Endothelial cell (in vitro differentiated cells): ENCODE data around the gene PODXL2. TPM values are rescaled to one million over a fixed set of nuclear protein-coding genes. Genes with fewer than 3 reads are reported as not detected.
A peak's percentile ranks its signal among the peaks of the same experiment; 100 is the strongest.

Experiments
- DNase-seq: peaks from one replicate; pipeline ENCODE4 v3.0.0; 2021; ENCODE audit warnings: low spot score
- H3K27ac Mint-ChIP-seq: one replicate; pipeline ENCODE4 v1.8.0; 2021; ENCODE audit warnings: mixed read lengths, inconsistent platforms; ENCODE audit not compliant: unreplicated experiment
- H3K27me3 Mint-ChIP-seq: one replicate; pipeline ENCODE4 v1.8.0; 2021; ENCODE audit warnings: mild to moderate bottlenecking, moderate library complexity, mixed read lengths, inconsistent platforms; ENCODE audit not compliant: unreplicated experiment
- H3K36me3 Mint-ChIP-seq: one replicate; pipeline ENCODE4 v1.8.0; 2021; ENCODE audit warnings: mild to moderate bottlenecking, low read depth, mixed read lengths, inconsistent platforms; ENCODE audit not compliant: unreplicated experiment
- H3K4me1 Mint-ChIP-seq: one replicate; pipeline ENCODE4 v1.8.0; 2021; ENCODE audit warnings: mild to moderate bottlenecking, mixed read lengths, inconsistent platforms; ENCODE audit not compliant: unreplicated experiment
- H3K4me3 Mint-ChIP-seq: one replicate; pipeline ENCODE4 v1.8.0; 2021; ENCODE audit warnings: mild to moderate bottlenecking, mixed read lengths, inconsistent platforms; ENCODE audit not compliant: unreplicated experiment
- H3K9me3 Mint-ChIP-seq: one replicate; pipeline ENCODE4 v1.8.0; 2021; ENCODE audit warnings: mixed read lengths, inconsistent platforms; ENCODE audit not compliant: unreplicated experiment
- total RNA-seq: library from RNA; stranded (reverse); fragmentation: NEBNext Ultra II Directional; extraction: Animal tissue kit (Norgen Biotek cat#: 25700); gene quantifications from one replicate; pipeline ENCODE4 v1.2.1, GENCODE V29; 2021; ENCODE audit not compliant: unreplicated experiment
- TF ChIP-seq, protein P1 (sequence below): fragments of 200-600 bp; sonication (generic); IDR thresholded peaks from one replicate; pipeline ENCODE4 v1.5.0; 2021; ENCODE audit warnings: antibody characterized with exemption; ENCODE audit not compliant: unreplicated experiment

PODXL2 gene
- total RNA-seq, 1 donor from 2014 or later: 16.4 TPM

DNA sequence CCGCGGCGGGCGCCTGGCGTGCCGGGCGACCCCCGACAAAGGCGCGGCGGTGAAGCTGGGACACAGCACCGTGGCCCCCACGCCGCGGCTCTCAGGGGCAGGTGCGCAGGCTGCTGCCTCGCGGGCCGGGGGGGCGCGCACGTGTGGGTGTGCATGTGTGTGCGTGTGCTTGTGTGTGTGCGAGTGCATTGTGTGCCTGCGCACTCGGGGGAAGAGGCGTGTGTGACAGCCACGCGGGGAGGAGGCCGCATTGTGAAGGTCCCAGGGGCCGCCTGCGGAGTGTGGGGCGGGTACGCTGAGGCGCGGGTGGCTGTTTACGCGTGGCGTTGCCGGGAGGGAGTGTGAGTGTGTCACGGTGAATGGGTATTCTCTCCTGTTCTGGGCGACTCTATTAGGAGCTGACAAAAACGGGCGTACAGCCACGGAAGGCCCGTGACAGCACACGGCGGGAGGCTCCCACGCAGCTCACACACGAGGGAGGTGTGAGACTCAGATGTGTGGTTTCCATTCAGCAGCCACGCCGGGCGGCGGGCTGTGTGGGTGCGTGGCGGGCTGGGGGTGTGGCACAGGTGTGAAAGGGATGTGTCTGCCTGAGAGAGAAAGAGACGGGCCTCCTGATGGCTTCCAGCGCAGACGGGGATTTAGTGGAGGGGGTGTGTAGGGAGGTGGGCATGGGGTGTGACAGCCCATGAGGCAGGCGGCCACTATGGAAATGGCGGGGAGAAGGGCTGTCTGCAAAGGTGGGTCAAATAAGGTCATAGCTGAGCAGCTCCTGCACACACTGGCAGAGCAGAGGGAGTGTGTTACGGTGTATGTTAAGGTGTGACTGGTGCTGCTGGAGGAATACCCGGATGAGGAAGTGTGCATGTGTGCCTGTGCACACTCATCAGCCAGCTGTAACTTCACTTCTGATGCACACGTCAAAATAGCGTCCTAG lies 750 bp downstream of the PODXL2 start:
- Mint-ChIP-seq H3K4me1 (peaks cover 15% of the 10 kb centered on the region), H3K4me3 (peak overlapping the region; percentile 85), H3K27me3 (peaks cover 17% of the 10 kb centered on the region), H3K27ac (no peak overlapping the region), H3K9me3 (no peaks in the 10 kb centered on the region), H3K36me3 (peaks cover 10% of the 10 kb centered on the region)
- DNase-seq: no peak
- TF ChIP-seq, protein P1, sequence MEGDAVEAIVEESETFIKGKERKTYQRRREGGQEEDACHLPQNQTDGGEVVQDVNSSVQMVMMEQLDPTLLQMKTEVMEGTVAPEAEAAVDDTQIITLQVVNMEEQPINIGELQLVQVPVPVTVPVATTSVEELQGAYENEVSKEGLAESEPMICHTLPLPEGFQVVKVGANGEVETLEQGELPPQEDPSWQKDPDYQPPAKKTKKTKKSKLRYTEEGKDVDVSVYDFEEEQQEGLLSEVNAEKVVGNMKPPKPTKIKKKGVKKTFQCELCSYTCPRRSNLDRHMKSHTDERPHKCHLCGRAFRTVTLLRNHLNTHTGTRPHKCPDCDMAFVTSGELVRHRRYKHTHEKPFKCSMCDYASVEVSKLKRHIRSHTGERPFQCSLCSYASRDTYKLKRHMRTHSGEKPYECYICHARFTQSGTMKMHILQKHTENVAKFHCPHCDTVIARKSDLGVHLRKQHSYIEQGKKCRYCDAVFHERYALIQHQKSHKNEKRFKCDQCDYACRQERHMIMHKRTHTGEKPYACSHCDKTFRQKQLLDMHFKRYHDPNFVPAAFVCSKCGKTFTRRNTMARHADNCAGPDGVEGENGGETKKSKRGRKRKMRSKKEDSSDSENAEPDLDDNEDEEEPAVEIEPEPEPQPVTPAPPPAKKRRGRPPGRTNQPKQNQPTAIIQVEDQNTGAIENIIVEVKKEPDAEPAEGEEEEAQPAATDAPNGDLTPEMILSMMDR: no peak

DNA sequence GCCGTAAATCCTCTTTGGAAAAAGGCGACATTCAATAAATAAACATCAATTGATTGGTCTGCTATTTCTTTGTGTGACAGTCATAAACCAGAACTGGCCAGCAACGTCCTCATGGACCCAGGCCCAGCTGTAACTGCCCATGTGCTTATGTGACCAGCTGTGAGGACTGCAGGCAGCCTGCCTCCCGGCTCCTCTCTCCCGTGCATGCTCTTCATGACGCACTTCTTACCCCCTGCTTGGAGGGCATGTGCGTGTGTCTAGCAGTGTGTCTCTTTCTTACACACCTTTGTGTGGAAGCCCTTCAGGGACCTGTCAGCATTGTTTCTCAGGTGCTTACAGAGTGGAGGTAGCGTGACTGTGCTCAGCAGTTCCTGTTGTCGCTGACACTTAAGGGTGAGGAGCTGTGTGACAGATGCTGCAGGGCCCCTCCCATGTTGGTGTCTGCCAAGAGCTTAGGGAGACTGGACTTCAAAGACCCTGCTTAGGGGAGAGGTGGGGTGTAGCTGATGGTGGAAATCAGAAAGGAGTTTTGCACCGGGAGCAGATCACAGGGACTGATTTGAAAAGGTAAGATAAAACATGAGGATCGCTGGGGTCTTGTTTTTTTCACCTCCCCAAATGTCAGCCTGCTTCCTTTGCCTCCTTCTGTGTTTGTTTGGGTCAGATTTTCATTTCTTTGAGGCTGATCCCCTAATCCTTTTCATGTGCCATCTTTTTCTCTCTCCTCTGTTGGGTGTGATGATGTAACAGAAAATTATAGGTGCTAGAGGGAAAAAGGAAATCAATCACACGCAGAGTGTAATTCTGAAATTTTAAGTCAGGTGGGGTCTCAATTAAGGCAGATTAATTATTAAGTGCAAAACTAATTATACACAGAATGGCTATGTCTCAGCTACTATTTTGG lies 2.1 kb downstream of the PODXL2 start:
- H3K9me3 Mint-ChIP-seq: no peaks in the 10 kb centered on the region
- TF ChIP-seq, protein P1: no peak
- H3K27me3 Mint-ChIP-seq: peaks cover 17% of the 10 kb centered on the region
- H3K4me3 Mint-ChIP-seq: no peak overlapping the region
- peaks cover 10% of the 10 kb centered on the region for H3K36me3 Mint-ChIP-seq
- peaks cover 15% of the 10 kb centered on the region for H3K4me1 Mint-ChIP-seq
- no peak for DNase-seq
- H3K27ac Mint-ChIP-seq: peak overlapping the region; percentile 59

DNA sequence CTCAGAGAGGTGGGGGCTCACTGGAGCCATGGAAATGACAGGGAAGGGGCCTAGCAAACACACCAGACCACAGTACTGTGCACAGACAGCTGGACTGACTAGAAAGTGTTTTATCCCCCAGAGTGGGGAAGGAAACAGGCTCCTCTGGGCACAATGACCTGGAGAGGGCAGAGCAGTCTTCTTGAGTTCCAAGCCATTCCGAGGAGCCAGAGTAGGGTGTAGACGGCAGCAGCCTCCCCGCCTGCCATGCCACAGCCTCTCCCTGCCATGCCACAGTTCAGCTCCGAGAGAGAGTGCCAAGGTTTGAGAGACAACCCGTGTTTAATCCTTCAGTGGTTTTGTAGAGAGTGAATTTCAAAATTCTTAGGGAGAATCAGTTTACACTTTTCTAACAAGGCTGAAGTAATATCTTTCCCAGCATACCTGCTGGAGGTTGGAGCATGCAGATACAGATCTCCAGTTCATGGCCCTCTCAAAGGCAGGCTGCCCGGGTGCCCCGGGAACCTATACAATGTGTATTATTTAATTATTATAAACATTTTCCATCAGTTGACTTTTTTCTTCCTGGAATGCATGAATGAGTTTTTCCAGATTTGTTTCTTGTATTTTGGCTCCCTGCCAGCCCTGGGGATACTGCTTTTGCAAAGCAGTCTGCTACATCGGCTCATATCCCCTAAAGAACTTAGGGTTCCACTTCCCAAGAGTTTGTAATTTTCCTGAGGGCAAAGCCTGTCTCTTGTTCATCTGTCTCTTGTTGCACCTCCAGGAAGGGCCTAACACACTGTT lies 3.2 kb downstream of the PODXL2 start:
- TF ChIP-seq, protein P1: no peak
- H3K9me3 Mint-ChIP-seq: no peaks in the 10 kb centered on the region
- no peak overlapping the region for H3K27ac Mint-ChIP-seq
- DNase-seq: no peak
- peaks cover 10% of the 10 kb centered on the region for H3K36me3 Mint-ChIP-seq
- H3K4me3 Mint-ChIP-seq: no peak overlapping the region
- H3K27me3 Mint-ChIP-seq: peaks cover 17% of the 10 kb centered on the region
- peaks cover 15% of the 10 kb centered on the region for H3K4me1 Mint-ChIP-seq

DNA sequence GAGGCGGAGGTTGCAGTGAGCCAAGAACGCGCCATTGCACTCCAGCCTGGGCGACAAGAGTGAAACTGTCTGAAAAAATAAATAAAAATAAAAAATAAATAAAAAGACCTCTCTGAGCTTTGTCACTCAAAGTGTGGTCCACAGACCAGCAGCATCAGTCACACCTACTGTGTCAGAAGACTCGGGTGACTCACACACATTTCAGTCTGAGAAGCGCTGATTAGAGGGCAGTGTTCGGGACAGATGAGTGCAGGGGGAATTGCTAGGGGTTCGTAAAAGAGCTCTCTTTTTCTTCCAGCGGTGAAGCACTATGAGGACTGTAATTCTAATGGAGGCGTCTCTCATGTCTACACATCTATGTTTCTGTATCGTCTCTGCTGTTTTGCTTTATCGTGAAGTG lies 5.7 kb downstream of the PODXL2 start:
- Mint-ChIP-seq H3K36me3 (peaks cover 6% of the 10 kb centered on the region), H3K27ac (no peak overlapping the region), H3K4me3 (no peak overlapping the region), H3K4me1 (peaks cover 19% of the 10 kb centered on the region), H3K9me3 (no peaks in the 10 kb centered on the region), H3K27me3 (peaks cover 12% of the 10 kb centered on the region)
- TF ChIP-seq, protein P1: no peak
- no peak for DNase-seq
